ENCODE results near the gene ZBTB47. TPM values are rescaled to one million over a fixed set of nuclear protein-coding genes. Genes with fewer than 3 reads are reported as not detected.

The ZBTB47 gene
- total RNA-seq, 2 donors from 2014 or later = 4.0 to 9.0 TPM

- no peak overlapping the region for H3K27ac ChIP-seq
- DNase-seq = peak; percentile 65
- H3K4me1 ChIP-seq = no peaks in the 10 kb centered on the region
- intact Hi-C loops (cut with DNase I) = no loop called here
- H3K9me3 ChIP-seq = no peaks in the 10 kb centered on the region
- no peaks in the 10 kb centered on the region for H3K36me3 ChIP-seq
- no peak for TF ChIP-seq CTCF (IDR thresholded peaks at IDR 0.05)
- H3K9ac ChIP-seq (ENCODE audit: low read depth in 2 of 2, low read length in 2 of 2) = no peak overlapping the region
- H3K27me3 ChIP-seq = no peaks in the 10 kb centered on the region
- no peak overlapping the region for H3K4me3 ChIP-seq
Measured at GRCh38 chr3:42683875-42684598, 30.5 kb downstream of the ZBTB47 start.

GRCh38 chr3:42684632-42685362 lies 31.3 kb downstream of the ZBTB47 start:
- Histone ChIP-seq H3K4me3 (no peak overlapping the region), H3K9ac (ENCODE audit: low read depth in 2 of 2, low read length in 2 of 2) (no peak overlapping the region), H3K27ac (no peak overlapping the region), H3K9me3 (no peaks in the 10 kb centered on the region), H3K36me3 (no peaks in the 10 kb centered on the region), H3K27me3 (no peaks in the 10 kb centered on the region), H3K4me1 (no peaks in the 10 kb centered on the region)
- no peak for TF ChIP-seq CTCF (IDR thresholded peaks at IDR 0.05)
- no peak for DNase-seq
- intact Hi-C loops (cut with DNase I) = no loop called here

GRCh38 chr3:42685363-42685881 lies 31.9 kb downstream of the ZBTB47 start, which contains the start of gene KLHL40:
Gene KLHL40 (plus strand): TSS chr3:42685537. CDS start chr3:42685619, 82 bp downstream.
- H3K27ac ChIP-seq = no peak within 1 kb of the TSS
- H3K9me3 ChIP-seq = no peaks in the 10 kb centered on the region
- no peak for TF ChIP-seq CTCF (IDR thresholded peaks at IDR 0.05)
- no peaks in the 10 kb centered on the region for H3K4me1 ChIP-seq
- no peak for DNase-seq
- no peaks in the 10 kb centered on the region for H3K27me3 ChIP-seq
- H3K36me3 ChIP-seq = no peaks in the 10 kb centered on the region
- H3K4me3 ChIP-seq = no peak within 1 kb of the TSS
- intact Hi-C loops (cut with DNase I) = no loop called here
- no peak within 1 kb of the TSS for H3K9ac ChIP-seq (ENCODE audit: low read depth in 2 of 2, low read length in 2 of 2)

- no peaks in the 10 kb centered on the region for H3K27me3 ChIP-seq
- no peak overlapping the region for H3K4me3 ChIP-seq
- no peaks in the 10 kb centered on the region for H3K9me3 ChIP-seq
- TF ChIP-seq CTCF (IDR thresholded peaks at IDR 0.05) = no peak
- no peak overlapping the region for H3K27ac ChIP-seq
- H3K36me3 ChIP-seq = no peaks in the 10 kb centered on the region
- intact Hi-C loops (cut with DNase I) = no loop called here
- DNase-seq = no peak
- no peaks in the 10 kb centered on the region for H3K4me1 ChIP-seq
- H3K9ac ChIP-seq (ENCODE audit: low read depth in 2 of 2, low read length in 2 of 2) = no peak overlapping the region
Measured at GRCh38 chr3:42685891-42686820, 32.7 kb downstream of the ZBTB47 start.

Data from colonic mucosa (tissue), 4 donors.